ENCODE measurements around the gene CEP131.

DNA sequence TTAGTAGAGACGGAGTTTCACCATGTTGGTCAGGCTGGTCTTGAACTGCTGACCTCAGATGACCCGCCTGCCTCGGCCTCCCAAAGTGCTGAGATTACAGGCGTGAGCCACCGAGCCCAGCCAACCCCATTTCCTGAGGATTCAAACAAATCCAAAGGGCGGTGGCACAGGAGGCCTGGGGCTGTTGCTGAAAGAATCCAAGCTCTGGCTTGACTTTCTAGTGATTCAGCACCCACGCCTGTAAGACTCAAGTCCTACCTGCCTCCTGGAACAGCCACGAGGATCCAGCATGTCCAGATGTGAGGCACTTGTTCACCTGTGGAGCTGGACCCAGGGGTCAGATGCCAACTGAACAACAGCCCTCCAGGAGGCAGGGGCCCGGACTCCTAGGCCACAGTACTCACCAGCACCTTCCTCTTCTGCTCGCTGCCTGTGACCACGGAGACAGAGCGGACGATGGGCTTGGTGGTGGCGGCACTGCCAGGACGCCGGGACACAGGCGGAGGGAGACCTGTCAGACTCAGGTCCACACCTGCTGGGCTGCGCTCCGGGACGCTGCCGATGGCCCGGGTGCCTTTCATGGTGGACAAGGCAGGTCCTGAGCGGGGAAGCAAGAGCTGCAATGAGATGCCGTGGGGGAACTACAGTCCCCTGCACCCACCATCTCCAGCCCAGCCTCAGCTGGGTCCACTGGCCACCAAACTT, 3.1 kb downstream of the CEP131 start:
- TF ChIP-seq SRF (IDR thresholded peaks at IDR 0.05; ENCODE audit: low read depth, low read length) (no peak), POLR2A (IDR thresholded peaks at IDR 0.05; ENCODE audit: control extremely low read depth in 1 of 2, low read depth in 2 of 2, low read length in 2 of 2) (no peak), EP300 (IDR thresholded peaks at IDR 0.05; ENCODE audit: borderline replicate concordance in 1 of 2, low read depth in 2 of 2, low read length in 2 of 2) (no peak), SP1 (IDR thresholded peaks at IDR 0.05; ENCODE audit: low read depth, low read length) (no peak)
- TF ChIP-seq, protein P1, sequence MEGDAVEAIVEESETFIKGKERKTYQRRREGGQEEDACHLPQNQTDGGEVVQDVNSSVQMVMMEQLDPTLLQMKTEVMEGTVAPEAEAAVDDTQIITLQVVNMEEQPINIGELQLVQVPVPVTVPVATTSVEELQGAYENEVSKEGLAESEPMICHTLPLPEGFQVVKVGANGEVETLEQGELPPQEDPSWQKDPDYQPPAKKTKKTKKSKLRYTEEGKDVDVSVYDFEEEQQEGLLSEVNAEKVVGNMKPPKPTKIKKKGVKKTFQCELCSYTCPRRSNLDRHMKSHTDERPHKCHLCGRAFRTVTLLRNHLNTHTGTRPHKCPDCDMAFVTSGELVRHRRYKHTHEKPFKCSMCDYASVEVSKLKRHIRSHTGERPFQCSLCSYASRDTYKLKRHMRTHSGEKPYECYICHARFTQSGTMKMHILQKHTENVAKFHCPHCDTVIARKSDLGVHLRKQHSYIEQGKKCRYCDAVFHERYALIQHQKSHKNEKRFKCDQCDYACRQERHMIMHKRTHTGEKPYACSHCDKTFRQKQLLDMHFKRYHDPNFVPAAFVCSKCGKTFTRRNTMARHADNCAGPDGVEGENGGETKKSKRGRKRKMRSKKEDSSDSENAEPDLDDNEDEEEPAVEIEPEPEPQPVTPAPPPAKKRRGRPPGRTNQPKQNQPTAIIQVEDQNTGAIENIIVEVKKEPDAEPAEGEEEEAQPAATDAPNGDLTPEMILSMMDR (IDR thresholded peaks at IDR 0.05; ENCODE audit: control extremely low read depth in 1 of 3, insufficient read depth in 1 of 3, low read depth in 1 of 3, low read length in 3 of 3), result no peak

Measured in H1 (cell line).